Fibroblast of skin of left quadriceps (primary cell): ENCODE measurements around the gene SRSF10.
"Not testable (repeated sequence)": the region's sequence is repeated elsewhere in the genome, so short reads cannot be mapped to it uniquely, and the experiment has no call there.

Experiments
- DNase-seq, 2 experiments: peaks; one replicate each; pipeline ENCODE4 v3.0.0-alpha.2; 2013; ENCODE audit warnings: low read depth in 2 of 2

Gene SRSF10

DNA sequence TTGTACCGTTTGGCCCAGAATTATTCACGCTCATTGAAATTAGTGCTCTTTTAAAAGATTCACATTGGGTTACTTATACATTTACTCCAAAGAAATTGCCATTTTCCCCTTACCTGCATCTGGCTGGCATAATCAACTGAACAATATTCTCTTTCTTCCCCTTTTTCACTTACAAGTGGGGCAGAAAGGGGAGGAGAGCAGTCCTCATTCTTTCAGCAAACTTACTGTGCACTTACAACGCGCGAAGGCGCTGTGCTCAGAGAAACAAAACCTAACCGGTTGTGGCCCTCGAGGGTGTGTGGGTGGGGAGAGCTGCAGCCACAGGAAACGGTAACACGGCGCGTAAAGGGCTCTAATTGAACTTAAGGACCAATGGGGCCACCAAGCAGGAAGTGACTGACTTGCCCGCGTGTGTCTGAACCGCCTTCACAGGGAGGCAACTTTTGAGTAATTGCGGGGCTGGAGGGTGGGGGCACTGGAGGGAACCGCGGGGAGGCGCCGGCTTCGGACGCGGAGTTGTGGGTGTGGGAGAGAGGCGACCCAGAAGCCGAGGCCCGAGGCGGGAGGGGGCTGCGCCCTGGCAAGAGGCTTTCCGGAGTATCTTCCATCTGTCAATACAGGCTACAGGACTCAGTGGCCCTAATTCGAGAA lies 21.2 kb downstream of the SRSF10 start:
- peak; percentile 54 to 55 for DNase-seq

GRCh38 chr1:23958040-23958809 lies 21.9 kb downstream of the SRSF10 start:
- not testable (repeated sequence) for DNase-seq

DNA sequence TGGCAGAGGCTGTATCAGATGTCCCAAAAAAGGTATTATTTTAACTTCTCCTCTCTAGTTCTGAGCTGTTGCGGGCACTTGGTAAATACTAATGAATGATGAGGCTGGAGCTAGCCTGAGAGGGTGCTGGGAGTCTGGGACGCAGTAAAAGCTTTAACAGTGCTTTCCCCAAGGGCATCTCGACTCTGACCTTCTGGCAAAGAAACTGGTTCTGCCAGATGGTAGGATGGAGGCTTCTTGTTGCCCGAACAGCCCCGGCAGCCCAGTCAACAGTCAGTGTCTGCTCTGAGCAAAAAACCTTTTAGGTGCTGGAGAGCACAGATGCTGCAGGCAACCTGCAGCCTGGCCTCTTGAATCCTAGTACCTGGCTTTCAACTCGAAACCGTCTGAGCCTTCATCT lies 23.0 kb downstream of the SRSF10 start:
- DNase-seq: no peak

- DNase-seq: no peak
Observed at GRCh38 chr1:23953020-23953419, 27.1 kb downstream of the SRSF10 start.

DNA sequence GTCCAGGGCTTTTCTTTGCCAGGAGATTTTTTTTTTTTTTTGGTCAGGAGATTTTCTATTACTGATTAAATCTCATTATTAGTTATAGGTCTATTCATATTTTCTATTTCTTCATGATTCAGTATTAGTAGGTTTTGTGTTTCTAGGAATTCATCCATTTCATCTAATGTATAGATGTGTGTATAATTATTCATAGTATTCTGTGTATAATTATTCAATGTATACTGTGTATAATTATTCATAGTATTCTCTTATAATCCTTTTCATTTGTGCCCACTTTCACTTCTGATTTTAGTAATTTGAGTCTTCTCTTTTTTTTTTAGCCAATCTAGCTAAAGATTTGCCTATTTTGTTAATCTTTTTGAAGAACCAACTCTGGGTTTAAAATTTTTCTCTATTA lies 32.8 kb downstream of the SRSF10 start:
- DNase-seq: no peak

DNA sequence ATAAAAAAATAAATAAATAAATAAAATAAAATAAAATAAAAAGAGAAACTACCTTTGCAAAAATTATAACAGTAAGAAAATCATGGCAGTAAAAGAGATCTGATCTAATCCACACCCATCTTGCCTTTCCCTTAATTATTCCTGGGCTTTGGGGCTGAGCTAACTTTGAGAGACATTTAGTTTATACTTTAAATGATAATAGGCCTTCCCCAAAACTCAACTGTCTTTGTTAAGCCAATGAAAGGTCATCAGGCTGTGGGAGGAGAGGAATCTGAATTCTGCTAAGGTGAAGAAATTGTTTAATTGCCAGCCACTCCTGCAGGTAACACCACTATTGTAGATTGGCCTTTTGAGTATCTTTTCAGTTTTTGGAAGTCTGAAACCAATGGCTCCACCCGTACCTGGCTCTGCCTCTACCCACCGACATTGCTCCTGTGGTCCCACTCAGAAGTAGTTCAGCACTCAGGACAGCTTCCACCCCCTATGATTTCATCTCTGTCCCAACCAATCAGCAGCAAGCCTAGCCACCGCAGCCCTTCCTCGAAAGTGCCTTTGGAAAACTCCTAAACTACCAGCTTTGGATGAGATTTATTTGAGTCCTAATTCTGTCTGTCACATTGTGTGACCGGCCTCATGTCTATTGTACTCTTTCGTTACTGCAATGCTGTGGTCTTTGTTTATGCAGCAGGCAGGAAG lies 43.5 kb downstream of the SRSF10 start:
- no peak for DNase-seq

DNA sequence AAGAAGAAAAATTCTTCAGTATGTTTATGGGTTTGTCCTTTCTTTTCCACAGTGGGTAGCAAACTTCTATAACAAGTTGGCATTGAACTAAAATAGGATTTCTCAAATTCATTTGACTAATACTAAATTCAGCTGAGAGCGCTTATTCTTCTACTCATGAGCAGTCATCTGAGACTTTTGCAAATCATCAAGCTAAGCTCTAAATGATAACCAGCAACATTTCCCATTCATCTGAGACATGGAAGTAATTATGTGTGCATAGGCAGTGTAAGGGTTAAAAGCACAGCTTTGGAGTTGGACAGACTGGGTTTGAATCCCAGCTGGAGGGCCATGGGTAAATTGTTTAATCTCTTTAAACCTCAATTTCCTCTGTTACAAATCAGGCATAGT lies 48.6 kb downstream of the SRSF10 start:
- DNase-seq: no peak

- peak; percentile 41 to 42 for DNase-seq
Observed at GRCh38 chr1:23930861-23931490, 49.2 kb downstream of the SRSF10 start.

DNA sequence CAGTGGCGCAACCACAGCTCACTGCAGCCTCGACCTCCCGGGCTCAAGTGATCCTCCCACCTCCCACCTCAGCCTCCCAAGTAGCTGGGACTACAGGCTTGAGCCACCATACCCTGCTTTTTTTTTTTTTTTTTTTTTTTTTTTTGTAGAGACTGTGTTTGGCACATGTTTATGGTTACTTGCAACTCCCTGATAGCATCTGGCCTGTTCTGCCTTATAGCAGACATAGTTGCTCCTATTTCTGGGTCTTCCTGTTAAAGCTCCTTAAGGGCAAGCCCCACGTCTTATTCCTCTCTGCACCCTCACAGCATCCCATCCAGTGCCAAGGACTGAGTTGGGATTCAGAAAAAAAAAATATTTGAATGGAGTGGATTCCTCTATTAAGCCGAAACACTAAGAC lies 49.9 kb downstream of the SRSF10 start:
- no peak for DNase-seq

- no peak for DNase-seq
Observed at GRCh38 chr1:23928789-23929188, 51.3 kb downstream of the SRSF10 start.

DNA sequence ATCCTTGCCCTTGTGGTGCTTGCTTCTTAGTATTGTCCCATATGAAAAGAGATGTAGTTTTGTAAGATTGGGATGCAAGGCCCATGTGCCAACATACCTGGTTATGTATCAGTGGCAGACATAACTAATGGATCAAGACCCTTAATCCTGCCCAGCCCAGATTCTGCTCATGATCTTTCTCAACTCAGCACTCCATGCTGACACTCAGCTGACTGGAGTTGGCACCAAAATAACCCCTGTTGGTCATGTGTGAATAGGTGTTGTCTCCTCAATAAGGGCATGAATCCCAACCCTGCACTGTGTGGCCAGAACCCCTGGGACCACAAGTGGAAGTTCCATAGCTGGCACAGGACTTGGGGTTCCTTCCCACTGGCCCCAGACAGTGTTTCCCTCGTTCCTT lies 53.0 kb downstream of the SRSF10 start:
- no peak for DNase-seq

- DNase-seq: no peak
Observed at GRCh38 chr1:23925279-23925678, 54.8 kb downstream of the SRSF10 start.

DNA sequence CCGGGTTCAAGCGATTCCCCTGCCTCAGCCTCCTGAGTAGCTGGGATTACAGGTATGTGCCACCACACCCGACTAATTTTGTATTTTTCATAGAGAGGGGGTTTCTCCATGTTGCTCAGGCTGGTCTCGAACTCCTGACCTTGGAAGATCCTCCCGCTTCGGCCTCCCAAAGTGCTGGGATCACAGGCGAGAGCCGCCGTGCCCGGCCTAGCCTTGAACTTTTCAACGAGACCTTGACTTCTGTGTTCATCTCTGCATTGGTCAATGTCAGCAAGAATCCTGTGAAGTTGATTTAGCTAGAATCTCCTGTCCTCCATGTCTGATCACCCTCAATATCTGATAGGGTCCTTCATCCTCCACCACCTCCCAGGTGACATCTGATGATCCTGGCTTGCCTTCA lies 55.5 kb downstream of the SRSF10 start:
- no peak for DNase-seq

DNA sequence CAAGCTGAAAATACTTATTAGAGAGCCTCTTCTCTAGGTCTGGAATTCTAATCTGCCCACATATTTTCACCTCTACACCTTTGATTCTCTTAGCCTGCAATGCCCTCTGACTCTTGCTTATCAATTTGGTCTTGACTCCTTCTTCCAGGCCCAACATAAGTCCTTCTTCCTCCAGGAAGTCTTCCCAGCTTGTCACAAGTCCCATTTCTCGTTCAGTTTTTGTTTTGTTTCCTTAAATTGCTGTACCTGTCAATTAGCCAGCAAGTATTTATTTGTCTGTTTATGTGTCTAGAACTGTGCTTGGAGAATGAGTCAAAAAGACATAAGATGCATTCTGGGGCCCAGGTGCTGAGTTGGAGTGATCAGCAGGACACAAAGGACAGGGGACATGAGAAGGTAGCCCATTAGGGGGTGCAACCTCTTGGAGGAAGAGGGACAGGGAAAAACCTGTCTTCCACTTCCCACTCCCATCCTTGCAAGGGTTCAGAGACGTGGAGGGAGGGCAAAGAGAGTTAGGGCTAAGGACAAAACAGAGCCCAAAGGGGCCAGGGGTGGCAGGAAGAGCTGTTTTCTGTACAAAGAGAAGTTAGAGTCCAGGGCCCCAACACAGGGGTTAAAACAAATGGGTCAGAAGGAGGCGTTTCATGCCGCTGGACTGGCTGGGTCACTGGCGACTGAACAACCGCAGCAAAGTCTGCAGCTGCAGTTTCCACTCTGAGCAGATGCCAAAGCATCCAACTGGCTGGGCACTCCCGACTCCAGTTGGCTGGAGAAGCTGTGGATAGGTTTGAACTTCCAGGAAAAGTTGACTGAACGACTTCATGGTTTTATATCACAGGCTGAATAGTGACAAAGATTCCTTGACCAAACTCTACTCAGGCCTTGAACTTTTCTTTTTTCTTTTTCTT lies 56.3 kb downstream of the SRSF10 start:
- no peak for DNase-seq

DNA sequence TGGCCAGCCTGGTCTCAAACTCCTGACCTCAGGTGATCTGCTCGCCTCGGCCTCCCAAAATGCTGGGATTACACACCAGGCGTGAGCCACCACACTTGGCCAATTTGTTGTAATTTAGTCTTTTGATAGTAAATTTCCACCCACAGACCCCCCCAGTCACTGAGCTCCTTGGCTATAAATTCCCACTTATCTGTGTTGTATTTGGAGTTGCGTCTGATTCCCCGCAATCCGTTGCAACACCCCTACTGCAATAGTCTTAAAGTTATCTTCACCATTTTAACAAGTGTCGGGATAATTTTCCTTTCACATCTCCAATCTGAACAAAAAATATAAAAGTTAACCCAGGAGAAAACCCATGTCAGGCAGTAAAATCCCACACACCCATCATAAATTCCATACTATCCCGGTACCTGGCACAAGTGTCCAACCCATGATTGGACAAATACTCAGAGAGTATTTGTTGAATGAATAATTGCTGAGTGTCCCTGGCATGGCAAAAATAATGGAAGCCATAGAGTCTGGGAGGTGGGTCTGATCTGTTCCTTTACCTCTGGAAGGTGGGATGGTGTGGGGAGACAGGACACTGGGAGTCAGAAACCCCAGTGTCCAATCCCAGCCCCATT lies 57.7 kb downstream of the SRSF10 start:
- DNase-seq: no peak

- peak; percentile 18 to 29 for DNase-seq
Observed at GRCh38 chr1:23916209-23917131, 63.7 kb downstream of the SRSF10 start.

DNA sequence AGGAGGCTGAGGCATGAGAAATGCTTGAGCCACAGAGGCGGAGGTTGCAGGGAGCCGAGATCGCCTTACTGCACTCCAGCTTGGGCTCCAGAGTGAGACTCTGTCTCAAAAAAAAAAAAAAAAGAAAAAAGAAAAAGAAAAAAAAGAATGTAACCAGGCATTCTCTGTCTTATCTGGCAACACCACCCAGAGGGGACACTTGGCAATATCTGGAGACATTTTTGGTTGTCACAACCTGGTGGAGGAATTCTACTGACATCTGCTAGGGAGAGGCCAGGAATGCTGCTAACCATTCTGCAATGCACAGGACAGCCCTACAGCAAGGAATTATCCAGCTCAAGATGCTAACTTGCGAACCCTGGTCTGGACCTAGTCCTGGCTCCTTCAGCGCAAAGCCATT lies 64.7 kb downstream of the SRSF10 start:
- no peak for DNase-seq

DNA sequence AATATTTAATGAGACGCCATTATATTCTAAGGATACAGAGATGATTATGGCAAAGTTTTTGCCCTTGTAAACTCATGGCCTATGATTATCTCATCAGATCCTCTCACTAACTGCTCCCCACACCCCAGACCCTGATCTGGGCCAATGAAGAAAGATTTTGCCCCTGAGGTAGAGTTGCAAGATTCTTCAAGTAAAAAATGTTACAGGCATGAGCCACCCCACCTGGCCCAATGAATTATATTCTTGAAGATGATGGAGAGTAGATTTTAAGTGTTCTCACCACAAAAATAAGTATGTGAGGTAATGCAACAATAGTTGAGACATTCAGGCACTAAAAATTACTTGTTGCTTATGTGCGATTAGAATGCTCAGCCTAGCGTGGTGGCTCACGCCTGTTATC lies 65.2 kb downstream of the SRSF10 start:
- DNase-seq: no peak
